H1 (cell line): ENCODE results near the gene CCR2. TPM values are rescaled to one million over a fixed set of nuclear protein-coding genes. Genes with fewer than 3 reads are reported as not detected.

Source experiments
- EP300 ChIP-seq, 2 experiments: IDR thresholded peaks; 1 replicate in 1 of 2; 2 replicates in 1 of 2; pipeline ENCODE4 v1.6.1; 2011 to 2012; ENCODE audit warnings: low read depth in 2 of 2, low read length in 2 of 2, mild to moderate bottlenecking in 2 of 2, borderline replicate concordance in 1 of 2, inconsistent platforms in 1 of 2, moderate library complexity in 1 of 2
- HDAC2 ChIP-seq, 2 experiments: fragments of 300-600 bp in 1 of 2; sonication (generic) in 1 of 2; IDR thresholded peaks; 2 replicates each; pipeline ENCODE4 v1.6.1; 2011 to 2012; ENCODE audit warnings: low read depth in 2 of 2, low read length in 2 of 2, mild to moderate bottlenecking in 2 of 2, moderate library complexity in 2 of 2, borderline replicate concordance in 1 of 2, inconsistent platforms in 1 of 2
- polyA plus RNA-seq, 7 experiments: library from polyadenylated mRNA; depleted of rRNA in 3 of 7; stranded (reverse) in 5 of 7; unstranded in 2 of 7; fragments of >200 nt in 5 of 7; fragments of 200-250 nt in 2 of 7; gene quantifications; 1 replicate in 5 of 7; 2 replicates in 1 of 7; 4 replicates in 1 of 7; pipeline versions ENCODE4 v1.2.1 to v1.2.3, GENCODE V29; 2011 to 2013; ENCODE audit warnings: missing spikeins in 2 of 7, mixed read lengths in 2 of 7
- total RNA-seq: library from RNA; stranded (reverse); fragmentation: NEBNext Ultra II Directional; extraction: Animal tissue kit (Norgen Biotek cat#: 25700); gene quantifications from 2 replicates; pipeline ENCODE4 v1.2.1, GENCODE V29; 2021

CCR2 gene
- total and polyA plus RNA-seq, 2 of the 8 experiments (the other 6 are each of a cell fraction or from before 2014, with no cell fraction given), result not detected

GRCh38 chr3:46338840-46339239 lies 15.1 kb upstream of the CCR2 start (continued):
- TF ChIP-seq HDAC2 (IDR thresholded peaks at IDR 0.05; ENCODE audit: borderline replicate concordance in 1 of 2, low read depth in 2 of 2, low read length in 2 of 2) (no peak), EP300 (IDR thresholded peaks at IDR 0.05; ENCODE audit: borderline replicate concordance in 1 of 2, low read depth in 2 of 2, low read length in 2 of 2) (no peak)
